Measurements from ENCODE around the gene RAPGEF6.

GRCh38 chr5:131608597-131608996 lies 26.4 kb downstream of the RAPGEF6 start:
- TF ChIP-seq USF2 (IDR thresholded peaks at IDR 0.05; ENCODE audit: low read depth, low read length): no peak
- TF ChIP-seq, protein P1, sequence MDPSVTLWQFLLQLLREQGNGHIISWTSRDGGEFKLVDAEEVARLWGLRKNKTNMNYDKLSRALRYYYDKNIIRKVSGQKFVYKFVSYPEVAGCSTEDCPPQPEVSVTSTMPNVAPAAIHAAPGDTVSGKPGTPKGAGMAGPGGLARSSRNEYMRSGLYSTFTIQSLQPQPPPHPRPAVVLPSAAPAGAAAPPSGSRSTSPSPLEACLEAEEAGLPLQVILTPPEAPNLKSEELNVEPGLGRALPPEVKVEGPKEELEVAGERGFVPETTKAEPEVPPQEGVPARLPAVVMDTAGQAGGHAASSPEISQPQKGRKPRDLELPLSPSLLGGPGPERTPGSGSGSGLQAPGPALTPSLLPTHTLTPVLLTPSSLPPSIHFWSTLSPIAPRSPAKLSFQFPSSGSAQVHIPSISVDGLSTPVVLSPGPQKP (IDR thresholded peaks at IDR 0.05; ENCODE audit: borderline replicate concordance, low read depth, low read length): no peak

Data from IMR-90 (cell line).